Pancreas (tissue), 10 donors: Measurements from ENCODE around the gene LEFTY2. TPM values are rescaled to one million over a fixed set of nuclear protein-coding genes. Genes with fewer than 3 reads are reported as not detected.
A peak's percentile ranks its signal among the peaks of the same experiment; 100 is the strongest.
"Not testable (repeated sequence)": the region's sequence is repeated elsewhere in the genome, so short reads cannot be mapped to it uniquely, and the experiment has no call there.

Experiments used
- ATAC-seq, 4 donors: fragments of 200-7000 bp; cut with Tn5 transposase; one replicate each; pipeline versions ENCODE4 v1.8.0 to v1.9.1; 2020; ENCODE audit warnings: mild to moderate bottlenecking in 4 of 4, moderate library complexity in 4 of 4
- DNase-seq, 6 donors: peaks; one replicate each; pipeline ENCODE4 v3.0.0-alpha.2; 2020
- FAIRE-seq: peaks from 2 replicates; lab custom pipeline; 2012; peaks lifted over from hg19 to GRCh38; lab: Jason Lieb, UNC
- H3K27ac ChIP-seq, 4 donors: fragments of 200-600 bp; sonication (generic); 1 replicate in 3 of 4; 2 replicates in 1 of 4; pipeline versions ENCODE4 v1.5.0 to v1.8.0; 2020
- H3K27me3 ChIP-seq, 4 donors: fragments of 200-600 bp; one replicate each; pipeline ENCODE4 v1.8.0; 2021
- H3K36me3 ChIP-seq, 3 donors: fragments of 200-600 bp; sonication (generic) in 1 of 3; one replicate each; pipeline versions ENCODE4 v1.5.0 to v1.8.0; 2020 to 2021
- H3K4me1 ChIP-seq, 3 donors: fragments of 200-600 bp; one replicate each; pipeline ENCODE4 v1.8.0; 2021
- H3K4me3 ChIP-seq, 4 donors: fragments of 200-600 bp; sonication (generic) in 2 of 4; one replicate each; pipeline versions ENCODE4 v1.5.0 to v1.8.0; 2020 to 2021
- H3K9me3 ChIP-seq, 4 donors: fragments of 200-600 bp; one replicate each; pipeline ENCODE4 v1.8.0; 2021
- CTCF ChIP-seq, 4 donors: fragments of 200-600 bp; sonication (generic) in 3 of 4; IDR thresholded peaks; one replicate each; pipeline versions ENCODE4 v1.5.0 to v1.8.0; 2021; ENCODE audit warnings: antibody characterized with exemption in 4 of 4
- WGBS, 2 donors: extraction: QIAGEN DNeasy Blood & Tissue Kit; methylation state at CpG; one replicate each; pipeline ENCODE4 v1.1.7; 2013; 5-methylcytosine and 5-hydroxymethylcytosine counted together
- intact Hi-C, 3 donors: fragments of 100-400 bp; cut with DNase I; formaldehyde crosslinking; loops; one replicate each; pipeline versions ENCODE4 v1.11.1 to v1.14.2; 2022
- polyA plus RNA-seq, 2 donors: library from polyadenylated mRNA; stranded (reverse); fragments of 200-250 nt; gene quantifications; one replicate each; pipeline ENCODE4 v1.2.3, GENCODE V29; 2013
- total RNA-seq, 6 donors: library from RNA; stranded (reverse); fragmentation: NEBNext Ultra II Directional in 4 of 6; extraction: Animal tissue kit (Norgen Biotek cat#: 25700) in 4 of 6; gene quantifications; one replicate each; pipeline versions ENCODE4 v1.2.1 to v1.2.4, GENCODE V29; 2021 to 2023
- donor health status: healthy with polysubstance abuse.
- donor health status: DM: no; HTN: no; CAD: no; lungs with moderate emphysema.
- donor health status: DM: no; HTN: no; CAD: no.
- donor health status: control.
- donor health status: control.
- donor health status: Bipolar disorder and iron deficiency.
- donor health status: DM: yes; HTN: yes; CAD: no.
- donor health status: DM: no; HTN: no; CAD: no.
- donor health status: DM: no; HTN: no; CAD: no.
- donor health status: DM: yes; HTN: yes; CAD: no.

Gene LEFTY2
- total and polyA plus RNA-seq, 8 donors, result 0.07 to 16.3 (median 0.75) TPM; not detected in 4

DNA sequence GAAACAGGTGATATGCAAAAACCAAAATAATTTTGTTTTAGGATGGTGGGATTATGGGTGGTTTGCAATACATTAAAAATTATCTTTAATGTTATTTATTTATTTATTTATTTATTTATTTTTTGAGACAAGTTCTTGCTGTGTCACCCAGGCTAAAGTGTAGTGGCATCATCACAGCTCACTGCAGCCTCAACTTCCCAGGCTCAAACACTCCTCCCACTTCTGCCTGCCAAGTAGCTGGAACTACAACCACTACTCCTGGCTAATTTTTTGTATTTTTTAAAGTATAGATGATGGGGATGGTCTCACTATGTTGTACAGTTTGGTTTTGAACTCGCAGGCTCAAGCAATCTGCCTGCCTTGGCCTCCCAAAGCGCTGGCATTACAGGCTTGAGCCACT is 10.5 kb downstream of the LEFTY2 start:
- no peak overlapping the region for H3K4me3 ChIP-seq
- H3K4me1 ChIP-seq, result no peaks in the 10 kb centered on the region
- intact Hi-C loops, result no loop called here
- no peaks in the 10 kb centered on the region for H3K9me3 ChIP-seq
- H3K27me3 ChIP-seq, result no peaks in the 10 kb centered on the region
- FAIRE-seq, result no peak
- no peak for TF ChIP-seq CTCF (IDR thresholded peaks at IDR 0.05)
- 82 to 98% methylated on average over 2 of the region's 2 CpGs for WGBS, 2 donors
- no peaks in the 10 kb centered on the region for H3K36me3 ChIP-seq
- DNase-seq, result no peak
- H3K27ac ChIP-seq, result no peak overlapping the region
- ATAC-seq, result no peak

- intact Hi-C loops, FAIRE-seq, H3K27ac ChIP-seq, H3K4me1 ChIP-seq, H3K27me3 ChIP-seq, ATAC-seq, DNase-seq, H3K9me3 ChIP-seq, H3K36me3 ChIP-seq, H3K4me3 ChIP-seq: not testable (repeated sequence)
- 92 to 97% methylated on average over 3 of the region's 3 CpGs for WGBS, 2 donors
Measured at GRCh38 chr1:225929462-225929861, 11.6 kb downstream of the LEFTY2 start.

DNA sequence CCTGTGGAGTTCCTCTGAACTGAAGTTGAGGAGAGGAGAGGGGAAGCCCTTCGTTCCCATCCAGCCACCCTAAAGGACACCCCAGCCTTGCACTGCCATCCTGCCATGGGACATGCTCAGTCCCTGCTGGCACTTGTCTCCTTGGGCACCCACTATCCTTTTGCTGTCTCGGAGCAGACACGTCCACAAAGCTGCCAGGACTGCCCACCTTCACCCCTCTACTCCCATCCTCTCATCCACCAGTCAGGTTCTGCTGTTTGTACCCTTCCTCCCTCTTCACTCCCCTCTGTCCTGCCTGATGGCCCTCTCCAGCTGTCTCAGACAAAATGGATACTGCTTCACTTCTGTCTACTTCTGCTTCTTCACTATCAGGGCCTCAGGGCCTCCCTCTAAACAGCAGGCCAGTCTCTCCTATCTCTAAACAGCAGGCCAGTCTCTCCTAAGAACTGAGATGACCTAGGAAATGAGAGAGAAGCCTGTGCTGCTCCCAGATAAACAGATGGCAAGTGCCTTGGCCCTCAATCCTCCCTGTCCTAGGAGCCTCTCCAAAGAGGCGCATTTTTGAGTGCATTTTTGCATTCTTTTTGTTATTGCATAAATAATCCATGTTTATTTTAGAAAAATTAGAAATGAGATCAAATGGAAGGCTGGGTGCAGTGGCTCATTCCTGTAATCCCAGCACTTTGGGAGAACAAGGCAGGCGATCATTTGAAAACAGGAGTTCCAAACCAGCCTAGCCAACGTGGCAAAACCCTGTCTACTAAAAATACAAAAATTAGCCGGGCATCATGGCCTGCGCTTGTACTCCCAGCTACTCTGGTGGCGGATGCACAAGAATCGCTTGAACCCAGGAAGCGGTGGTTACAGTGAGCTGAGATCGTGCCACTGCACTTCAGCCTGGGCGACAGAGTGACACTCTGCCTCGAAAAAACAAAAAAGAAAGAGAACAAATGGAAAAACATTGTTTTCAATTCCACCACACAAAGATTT is 12.5 kb downstream of the LEFTY2 start:
- DNase-seq (no peak), FAIRE-seq (no peak), ATAC-seq (no peak)
- peaks cover 0 to 5% (median 0%) of the 10 kb centered on the region in 3 donors for H3K4me1 ChIP-seq
- no peaks in the 10 kb centered on the region for H3K9me3 ChIP-seq
- H3K27ac ChIP-seq, result no peak overlapping the region
- no peaks in the 10 kb centered on the region for H3K27me3 ChIP-seq
- no peaks in the 10 kb centered on the region for H3K36me3 ChIP-seq
- H3K4me3 ChIP-seq, result no peak overlapping the region
- no peak for TF ChIP-seq CTCF (IDR thresholded peaks at IDR 0.05)
- intact Hi-C loops, result no loop called here
- 81 to 90% methylated on average over 14 of the region's 14 CpGs for WGBS, 2 donors

GRCh38 chr1:225926551-225927113 is 14.4 kb downstream of the LEFTY2 start:
- Histone ChIP-seq H3K27ac (no peak overlapping the region), H3K4me3 (no peak overlapping the region), H3K4me1 (peaks cover 4 to 16% (median 11%) of the 10 kb centered on the region in 3 donors), H3K27me3 (no peaks in the 10 kb centered on the region), H3K9me3 (no peaks in the 10 kb centered on the region), H3K36me3 (peaks cover 0 to 3% (median 0%) of the 10 kb centered on the region in 3 donors)
- DNase-seq (no peak), ATAC-seq (no peak), FAIRE-seq (no peak)
- no peak for TF ChIP-seq CTCF (IDR thresholded peaks at IDR 0.05)
- intact Hi-C loops, result no loop called here
- WGBS, 2 donors, result 86 to 88% methylated on average over 3 of the region's 3 CpGs

DNA sequence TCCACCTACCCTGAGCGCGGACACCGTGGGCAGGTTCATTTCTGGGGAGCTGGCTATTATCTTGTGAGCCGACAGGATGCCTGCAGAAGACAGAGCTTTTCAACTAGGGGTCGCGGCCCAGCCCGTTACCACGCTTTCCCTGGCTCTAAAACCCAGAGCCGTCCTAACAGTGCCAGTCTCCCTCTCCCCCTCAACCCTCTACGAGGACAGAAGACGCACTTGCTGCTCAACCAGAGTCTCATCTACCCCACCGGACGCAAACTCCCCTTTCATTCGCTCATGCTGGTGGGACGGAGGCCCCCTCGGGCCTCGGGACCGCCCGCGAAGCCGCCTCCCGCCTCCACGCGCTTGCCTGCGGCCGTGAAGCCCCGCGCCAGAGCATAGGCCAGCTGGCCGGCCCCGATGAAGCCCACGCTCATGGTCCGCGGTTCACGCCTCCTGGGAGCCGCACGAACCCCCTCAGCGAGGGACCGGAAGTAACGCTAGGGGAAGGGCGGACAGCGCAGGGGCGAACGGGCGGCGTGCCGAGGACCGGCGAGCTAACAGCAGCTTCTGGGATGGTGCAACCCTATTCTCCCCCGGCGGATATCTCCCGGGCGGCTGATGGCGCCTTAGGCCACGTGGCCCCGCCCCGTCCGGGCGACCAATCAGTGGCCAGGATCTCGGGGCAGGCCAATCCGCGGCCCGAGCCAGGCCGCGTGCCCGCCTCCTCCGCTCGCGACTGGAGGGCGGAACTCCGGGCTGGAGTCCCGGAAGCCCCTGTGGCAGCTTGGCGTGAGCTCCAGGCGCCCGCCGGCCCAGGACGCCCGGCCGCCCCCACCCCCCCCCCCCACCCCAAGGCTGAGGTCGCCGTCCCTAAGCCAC is 17.1 kb downstream of the LEFTY2 start, which contains the start of gene PYCR2:
Gene PYCR2 (minus strand): TSS at position 559 of the 864 bp plus-strand sequence. CDS start 140 bp downstream, at position 419.
- no peak for TF ChIP-seq CTCF (IDR thresholded peaks at IDR 0.05)
- intact Hi-C loops, result no loop called here
- H3K27me3 ChIP-seq, result no peaks in the 10 kb centered on the region
- peak within 1 kb of the TSS; percentile 86 to 93 (median 92) for H3K27ac ChIP-seq
- peak within 1 kb of the TSS; percentile 83 to 94 (median 90) for H3K4me3 ChIP-seq
- H3K36me3 ChIP-seq, result peaks cover 0 to 6% (median 0%) of the 10 kb centered on the region in 3 donors
- WGBS, 2 donors, result 0% methylated on average over 61 to 80 of the region's 80 CpGs
- peak; percentile 95 to 98 (median 96) for ATAC-seq
- H3K9me3 ChIP-seq, result no peaks in the 10 kb centered on the region
- no peak for FAIRE-seq
- peaks cover 9 to 31% (median 11%) of the 10 kb centered on the region in 3 donors for H3K4me1 ChIP-seq
- DNase-seq, result peak; percentile 92 to 98 (median 96)
